ENCODE data around the gene PACSIN1. TPM values are rescaled to one million over a fixed set of nuclear protein-coding genes. Genes with fewer than 3 reads are reported as not detected.

PACSIN1 gene
- total and polyA plus RNA-seq, 2 donors (not counting 3 experiments of a cell fraction or from before 2014, with no cell fraction given) = 0.03 TPM; not detected in 1

DNA sequence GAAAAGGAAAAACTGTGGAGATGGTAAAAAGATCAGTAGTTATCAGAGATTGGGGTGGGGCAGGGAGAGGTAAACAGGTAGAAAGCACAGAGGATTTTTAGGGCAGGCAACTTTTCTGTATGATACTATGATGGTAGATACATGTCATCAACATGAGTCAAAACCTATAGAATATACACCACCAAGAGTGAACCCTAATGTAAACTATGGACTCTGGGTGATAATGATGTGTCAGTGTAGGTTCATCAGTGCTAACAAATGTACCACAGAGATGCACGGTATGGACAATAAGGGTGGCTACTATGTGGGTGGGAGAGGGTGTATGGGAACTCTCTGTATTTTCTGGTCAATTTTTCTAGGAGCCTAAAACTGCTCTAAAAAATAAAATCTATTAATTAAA is 18.5 kb downstream of the PACSIN1 start:
- no peak overlapping the region for H3K9ac ChIP-seq (replicated peaks; ENCODE audit: extremely low read depth, insufficient read depth, low read length)
- dilution Hi-C loops (cut with MboI; ENCODE audit: extremely low pct_ligation_motif_present, low sequenced_read_pairs) = no loop called here
- H3K9me1 ChIP-seq (replicated peaks; ENCODE audit: control insufficient read depth, extremely low read depth, insufficient read depth, low read length) = no peaks in the 10 kb centered on the region
- no peak overlapping the region for H3K27ac ChIP-seq (ENCODE audit: insufficient read depth, low read depth, low read length)
- DNase-seq (ENCODE audit: low read depth, low spot score) (no peak), FAIRE-seq (no peak)
- H3K36me3 ChIP-seq (ENCODE audit: control insufficient read depth in 2 of 2, extremely low read depth in 1 of 2, insufficient read depth in 2 of 2, low read length in 2 of 2) = no peaks in the 10 kb centered on the region
- ChIA-PET POLR2A (no interaction called here), CTCF (interaction anchor here (1.0 kb wide), 1 partner anchor 9 kb away, joined by 3 read pairs; no protein-coding TSS in a partner anchor)
- TF ChIP-seq EZH2 (IDR thresholded peaks at IDR 0.05; ENCODE audit: borderline replicate concordance, low read depth, low read length, severe bottlenecking) = no peak
- TF ChIP-seq, protein P1, sequence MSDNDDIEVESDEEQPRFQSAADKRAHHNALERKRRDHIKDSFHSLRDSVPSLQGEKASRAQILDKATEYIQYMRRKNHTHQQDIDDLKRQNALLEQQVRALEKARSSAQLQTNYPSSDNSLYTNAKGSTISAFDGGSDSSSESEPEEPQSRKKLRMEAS (IDR thresholded peaks at IDR 0.05; ENCODE audit: insufficient read depth, insufficient read length) = no peak
- TF ChIP-seq POLR2AphosphoS5 (IDR thresholded peaks at IDR 0.05; ENCODE audit: insufficient read depth, low read depth, low read length) = no peak
- no peak for TF ChIP-seq JUN (IDR thresholded peaks at IDR 0.05; ENCODE audit: borderline replicate concordance, insufficient read depth, insufficient read length, low read depth)
- TF ChIP-seq FOS (IDR thresholded peaks at IDR 0.05; ENCODE audit: borderline replicate concordance, insufficient read depth, low read length) = no peak
- TF ChIP-seq, protein P2, sequence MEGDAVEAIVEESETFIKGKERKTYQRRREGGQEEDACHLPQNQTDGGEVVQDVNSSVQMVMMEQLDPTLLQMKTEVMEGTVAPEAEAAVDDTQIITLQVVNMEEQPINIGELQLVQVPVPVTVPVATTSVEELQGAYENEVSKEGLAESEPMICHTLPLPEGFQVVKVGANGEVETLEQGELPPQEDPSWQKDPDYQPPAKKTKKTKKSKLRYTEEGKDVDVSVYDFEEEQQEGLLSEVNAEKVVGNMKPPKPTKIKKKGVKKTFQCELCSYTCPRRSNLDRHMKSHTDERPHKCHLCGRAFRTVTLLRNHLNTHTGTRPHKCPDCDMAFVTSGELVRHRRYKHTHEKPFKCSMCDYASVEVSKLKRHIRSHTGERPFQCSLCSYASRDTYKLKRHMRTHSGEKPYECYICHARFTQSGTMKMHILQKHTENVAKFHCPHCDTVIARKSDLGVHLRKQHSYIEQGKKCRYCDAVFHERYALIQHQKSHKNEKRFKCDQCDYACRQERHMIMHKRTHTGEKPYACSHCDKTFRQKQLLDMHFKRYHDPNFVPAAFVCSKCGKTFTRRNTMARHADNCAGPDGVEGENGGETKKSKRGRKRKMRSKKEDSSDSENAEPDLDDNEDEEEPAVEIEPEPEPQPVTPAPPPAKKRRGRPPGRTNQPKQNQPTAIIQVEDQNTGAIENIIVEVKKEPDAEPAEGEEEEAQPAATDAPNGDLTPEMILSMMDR (IDR thresholded peaks at IDR 0.05; ENCODE audit: extremely low read depth in 1 of 2, insufficient read depth in 1 of 2, low read depth in 1 of 2, low read length in 2 of 2) = no peak
- no peak for TF ChIP-seq POLR2A (IDR thresholded peaks at IDR 0.05; ENCODE audit: low read depth, low read length)
- TF ChIP-seq GATA2 (IDR thresholded peaks at IDR 0.05; ENCODE audit: insufficient read depth, insufficient read length, low read depth, low read length) = no peak
- no peak for TF ChIP-seq MYC (IDR thresholded peaks at IDR 0.05; ENCODE audit: low read depth, low read length)
- no TSS peak for BruUV-seq (replicated peaks)
- no peak overlapping the region for H3K4me3 ChIP-seq (replicated peaks in 1 of 3; ENCODE audit: insufficient read depth in 1 of 3, low read depth in 1 of 3, low read length in 3 of 3)
- no peaks in the 10 kb centered on the region for H3K79me2 ChIP-seq (ENCODE audit: control insufficient read depth, insufficient read depth, low read length)
- H3K4me2 ChIP-seq (ENCODE audit: insufficient read depth, low read length) = no peak overlapping the region
- no peaks in the 10 kb centered on the region for H3K27me3 ChIP-seq (ENCODE audit: control insufficient read depth in 2 of 2, insufficient read depth in 2 of 2, low read length in 2 of 2)
- no peaks in the 10 kb centered on the region for H3K4me1 ChIP-seq (ENCODE audit: control insufficient read depth, extremely low read depth, insufficient read depth, low read length)
- no peaks in the 10 kb centered on the region for H3K9me3 ChIP-seq (replicated peaks; ENCODE audit: control insufficient read depth, insufficient read depth, low read length)
- no peaks in the 10 kb centered on the region for H4K20me1 ChIP-seq (replicated peaks; ENCODE audit: control insufficient read depth, extremely low read depth, insufficient read depth, low read length)
- intact Hi-C loops (cut with micrococcal nuclease) = no loop called here
- H2AFZ ChIP-seq (ENCODE audit: low read depth, low read length) = no peak overlapping the region

Measured in endothelial cell of umbilical vein (primary cell).